NCI-H69 (cell line): ENCODE measurements around the gene NMT1.

Experiments
- DNase-seq: peaks from one replicate; lab custom pipeline; 2025; lab: John Stamatoyannopoulos, UW

Gene NMT1

DNA sequence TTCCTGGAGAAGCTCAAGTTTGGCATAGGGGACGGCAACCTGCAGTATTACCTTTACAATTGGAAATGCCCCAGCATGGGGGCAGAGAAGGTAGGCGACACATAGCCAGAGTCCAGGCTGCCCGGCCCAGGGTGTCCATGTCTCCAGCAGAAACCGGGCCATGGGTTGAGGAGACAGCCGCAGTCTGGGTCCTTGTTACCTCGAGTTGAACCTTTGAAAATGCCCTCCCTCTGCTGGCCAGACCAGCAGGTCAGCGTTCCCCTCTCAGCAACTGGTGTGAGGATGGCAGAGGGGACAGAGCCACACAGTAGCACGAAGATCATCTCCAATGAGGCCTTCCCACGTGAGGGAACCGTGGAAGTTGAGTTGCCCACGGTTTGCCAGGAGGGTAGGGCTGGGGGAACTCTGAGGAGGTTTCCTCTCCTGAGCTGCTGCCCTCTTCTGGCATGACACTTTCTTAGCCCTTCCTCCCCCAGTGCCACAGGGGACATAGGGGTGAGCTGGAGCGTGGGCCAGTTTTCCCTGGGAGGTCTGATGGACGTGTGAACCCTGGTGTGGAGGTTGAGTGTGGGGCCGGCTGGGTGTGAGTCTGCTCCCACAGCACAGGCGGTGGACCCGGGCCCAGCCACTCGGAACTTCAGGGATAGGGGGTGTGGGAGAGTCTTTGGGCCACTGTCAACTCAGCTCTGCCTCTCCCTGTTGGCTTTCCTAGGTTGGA is 43.9 kb downstream of the NMT1 start:
- no peak for DNase-seq

DNA sequence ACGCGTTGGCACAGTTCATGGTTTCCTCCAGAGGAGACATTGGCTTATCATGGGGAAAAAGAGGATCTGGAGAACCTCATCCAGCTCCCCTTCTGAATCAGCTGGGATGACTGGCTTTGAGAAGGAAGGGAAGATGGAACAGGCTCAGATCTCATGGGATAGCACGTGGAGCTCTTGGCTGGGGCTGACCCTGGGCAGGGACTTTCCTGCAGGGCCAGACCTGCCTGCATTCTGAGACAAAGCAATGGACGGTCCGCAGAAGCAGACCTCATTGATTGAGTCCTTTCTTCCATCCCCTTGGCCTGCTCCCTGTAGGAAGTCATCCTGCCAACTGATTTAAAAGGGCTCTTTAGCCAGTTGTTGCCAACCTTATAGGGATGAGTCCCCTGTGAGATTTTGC is 45.0 kb downstream of the NMT1 start:
- no peak for DNase-seq

DNA sequence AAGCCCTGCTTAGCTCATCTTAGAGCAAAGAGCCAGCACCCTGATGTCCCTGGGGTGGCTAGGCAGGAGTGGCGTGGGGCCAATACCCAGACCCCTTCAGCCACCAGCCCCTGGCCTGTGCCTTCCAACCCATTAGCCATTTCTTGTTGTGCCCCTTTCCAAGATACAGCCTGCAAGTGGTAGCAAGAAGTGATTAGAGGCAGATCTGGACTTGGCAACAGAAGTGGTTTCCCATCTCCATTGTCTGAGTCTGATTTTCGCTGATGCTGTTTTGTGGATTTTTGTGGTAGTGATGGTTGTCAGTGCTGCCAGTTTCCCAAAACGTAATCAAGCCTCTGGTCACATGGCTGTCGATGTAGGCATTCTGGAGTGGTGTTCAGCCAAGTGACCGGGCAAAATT is 45.5 kb downstream of the NMT1 start:
- no peak for DNase-seq

DNA sequence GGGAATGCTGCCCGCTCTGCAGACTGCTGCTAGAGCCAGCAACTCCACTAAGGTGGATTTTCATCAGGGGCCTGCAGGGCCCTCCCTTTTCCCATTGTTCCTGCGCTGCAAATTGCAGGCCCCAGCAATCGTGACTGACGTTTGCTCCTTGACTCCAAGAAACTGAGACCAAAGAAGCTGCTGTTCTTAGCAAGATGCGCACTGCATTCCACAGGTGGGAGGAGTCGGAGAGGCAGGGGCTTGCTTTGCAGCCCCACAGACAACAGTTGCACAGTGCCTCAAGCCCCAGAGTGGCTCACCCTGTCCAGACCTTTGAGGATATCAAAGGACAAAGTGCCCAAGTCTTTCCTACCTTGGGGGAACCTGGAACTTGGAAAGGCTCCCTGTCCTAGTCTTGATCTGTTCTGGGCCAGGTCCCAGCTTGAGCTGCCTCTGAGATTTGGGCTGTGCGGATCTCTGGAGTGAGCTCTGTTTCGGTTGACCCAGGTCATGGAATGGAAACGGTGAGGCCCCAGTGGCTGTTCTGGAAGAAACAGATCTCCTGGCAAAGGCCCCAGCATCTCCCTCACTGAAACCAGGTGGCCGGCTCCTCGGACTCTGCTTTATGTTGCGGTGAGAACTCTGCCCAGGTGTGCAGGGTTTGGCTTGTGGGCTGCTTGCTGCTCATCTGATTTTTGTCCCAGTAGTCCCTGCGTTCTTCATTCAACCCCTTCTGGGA is 46.3 kb downstream of the NMT1 start:
- no peak for DNase-seq

DNA sequence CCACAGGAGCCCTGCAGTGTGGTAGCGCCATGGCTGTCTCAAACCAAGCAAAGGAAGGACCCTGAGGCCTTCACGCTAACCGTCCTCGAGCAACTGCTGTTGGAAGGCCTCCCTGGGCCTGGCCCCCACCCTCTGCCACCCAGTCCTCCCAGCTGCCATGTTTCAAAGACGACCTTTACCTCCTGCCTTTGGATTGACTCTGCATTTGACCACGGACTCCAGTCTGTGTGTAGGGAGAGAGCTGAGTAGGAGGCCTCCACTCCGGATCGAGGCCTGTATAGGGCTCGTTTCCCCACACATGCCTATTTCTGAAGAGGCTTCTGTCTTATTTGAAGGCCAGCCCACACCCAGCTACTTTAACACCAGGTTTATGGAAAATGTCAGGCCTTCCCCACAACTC is 46.9 kb downstream of the NMT1 start:
- no peak for DNase-seq

DNA sequence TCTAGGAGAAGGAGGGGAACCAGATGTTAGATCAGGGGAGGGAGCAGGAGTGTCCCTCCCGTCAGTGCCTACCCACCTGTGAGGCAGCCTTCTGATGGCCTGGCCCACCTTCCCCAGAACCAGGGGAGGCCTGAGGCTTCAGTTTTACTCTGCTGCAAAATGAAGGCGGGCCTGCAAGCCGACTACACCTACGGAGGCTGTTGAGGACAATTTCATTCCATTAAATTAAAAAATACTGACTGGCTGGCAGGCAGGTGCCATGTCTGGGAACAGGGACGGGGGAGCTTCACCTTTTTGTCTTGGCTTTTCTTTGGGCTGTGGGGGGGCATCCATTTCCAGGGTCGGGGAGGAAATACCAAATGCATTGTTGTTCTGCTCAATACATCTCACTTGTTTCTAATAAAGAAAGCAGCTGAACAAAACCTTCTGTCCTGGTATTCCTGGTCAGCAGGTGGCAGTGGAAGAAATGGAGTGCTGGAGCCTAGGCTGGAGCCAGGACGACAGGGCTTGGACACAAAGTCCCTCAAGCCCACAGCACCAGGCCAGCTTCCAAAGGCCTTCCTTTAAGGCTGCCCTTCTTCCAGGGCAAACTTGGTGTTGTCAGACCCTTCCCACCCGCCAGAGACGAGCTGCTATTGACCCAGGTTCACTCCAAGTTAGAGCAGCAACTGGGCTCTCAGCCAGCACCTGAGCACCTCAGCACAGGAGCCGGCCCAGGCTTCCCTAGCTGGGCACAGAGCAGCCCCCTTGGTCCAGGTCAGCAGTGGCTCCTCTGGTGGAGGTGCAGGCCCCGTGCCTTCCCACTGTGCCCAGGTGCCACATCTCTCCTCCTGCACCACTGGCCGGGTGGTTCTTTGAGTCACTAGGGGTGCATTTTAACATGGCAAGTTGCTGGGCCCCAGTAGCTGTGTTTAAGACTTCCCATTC is 47.7 kb downstream of the NMT1 start:
- no peak for DNase-seq

DNA sequence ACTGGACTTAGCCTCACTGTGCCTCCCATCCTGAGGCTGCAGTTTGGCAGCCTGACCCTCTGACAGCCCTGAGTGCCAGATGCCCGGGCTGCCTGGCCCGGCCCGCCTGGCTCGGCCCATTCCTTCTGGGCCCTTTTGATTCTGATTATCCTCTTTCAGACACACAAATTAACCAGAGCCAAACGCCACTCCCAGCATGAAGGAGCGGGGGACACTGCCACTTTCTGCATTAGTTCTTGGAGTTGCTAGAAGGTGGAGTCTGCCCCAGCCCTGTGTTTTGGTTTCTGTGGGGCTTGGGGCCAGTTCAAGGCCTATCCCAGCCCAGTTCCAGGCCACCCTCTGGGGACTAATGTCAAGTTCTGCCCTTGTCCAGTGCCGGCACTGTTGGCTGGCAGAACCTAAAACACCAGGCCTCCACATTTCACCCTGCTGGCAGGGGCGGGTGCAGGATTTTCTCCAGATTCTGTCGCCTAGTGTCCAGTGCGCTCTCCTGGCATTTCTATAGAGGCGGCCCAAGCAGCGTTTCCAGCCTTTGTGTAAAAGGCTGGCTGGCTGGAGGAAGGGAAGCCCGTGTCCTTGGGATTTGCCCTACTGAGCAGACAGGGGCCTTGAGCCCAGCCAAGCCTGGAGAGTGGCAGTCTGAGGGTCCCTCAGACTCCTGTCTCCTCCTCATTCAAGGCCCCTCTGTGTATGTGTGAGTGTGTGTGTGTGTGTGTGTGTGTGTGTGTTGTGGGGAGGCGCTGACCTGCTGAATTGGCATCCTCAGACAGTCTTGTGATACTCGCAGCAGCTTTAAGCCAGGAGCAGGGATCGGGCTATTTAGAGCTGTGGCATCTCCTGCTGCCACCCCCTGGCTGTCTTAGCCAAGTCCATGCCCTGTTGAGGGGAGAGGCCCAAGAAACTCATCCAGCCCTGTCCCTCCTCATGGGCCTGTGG is 49.8 kb downstream of the NMT1 start:
- no peak for DNase-seq

DNA sequence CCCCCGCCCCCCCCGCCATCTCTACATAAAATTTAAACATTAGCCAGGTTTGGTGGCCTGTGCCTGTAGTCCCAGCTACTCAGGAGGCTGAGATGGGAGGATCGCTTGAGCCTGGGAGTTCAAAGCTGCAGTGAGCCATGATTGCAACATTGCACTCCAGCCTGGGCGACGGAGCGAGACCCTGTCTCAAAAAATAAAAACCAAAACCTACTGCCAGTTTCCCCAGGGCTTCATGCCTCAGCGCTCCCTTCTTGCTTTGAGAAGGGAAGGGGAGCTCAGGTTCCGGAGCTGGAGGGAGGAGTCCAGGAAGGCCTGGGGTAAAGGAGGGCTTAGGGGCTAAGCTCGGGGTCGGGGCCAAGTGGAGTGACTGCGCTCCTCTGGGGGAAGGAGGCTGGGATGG is 50.7 kb downstream of the NMT1 start:
- DNase-seq: no peak

DNA sequence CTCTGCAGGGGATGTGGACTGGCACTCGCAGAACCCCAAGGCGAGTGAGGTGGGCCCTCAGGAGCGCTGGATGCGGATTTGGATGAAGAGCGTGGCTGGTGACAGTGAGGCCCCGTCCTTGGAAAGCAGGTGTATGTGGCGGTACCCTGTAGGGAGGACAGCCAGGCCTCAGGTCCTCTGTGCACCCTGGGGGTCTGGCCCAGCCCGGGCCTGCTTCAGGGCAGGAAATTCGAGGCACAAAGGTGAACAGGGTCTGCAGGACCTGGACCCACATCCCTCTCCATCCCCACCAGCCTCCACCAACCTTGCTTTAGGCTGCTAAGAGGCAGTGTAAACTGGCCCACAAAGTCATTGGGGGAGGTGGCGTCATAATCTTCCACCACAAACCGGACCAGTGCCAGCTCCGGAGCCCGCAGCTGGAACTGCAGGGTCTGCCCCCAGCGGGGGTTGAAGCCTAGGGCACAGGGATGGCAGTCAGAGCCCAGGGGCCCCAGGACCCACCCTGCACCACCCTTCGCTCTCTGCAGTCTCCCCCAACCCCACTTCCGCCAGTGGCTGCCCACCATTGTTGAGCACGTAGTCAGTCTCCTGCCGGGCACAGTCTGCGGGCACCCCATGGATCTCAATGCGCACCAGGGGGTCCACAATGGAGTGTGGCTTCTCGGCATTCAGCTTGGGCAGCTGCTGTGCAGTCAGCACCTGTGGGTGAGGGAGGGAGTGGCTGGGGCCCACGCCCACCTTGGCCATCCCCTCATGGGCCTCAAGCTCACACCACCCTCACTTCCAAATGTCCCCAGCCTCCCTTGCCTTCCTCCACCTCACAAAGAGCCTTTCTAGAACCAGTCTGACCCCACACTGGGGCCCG is 51.7 kb downstream of the NMT1 start:
- DNase-seq: no peak

DNA sequence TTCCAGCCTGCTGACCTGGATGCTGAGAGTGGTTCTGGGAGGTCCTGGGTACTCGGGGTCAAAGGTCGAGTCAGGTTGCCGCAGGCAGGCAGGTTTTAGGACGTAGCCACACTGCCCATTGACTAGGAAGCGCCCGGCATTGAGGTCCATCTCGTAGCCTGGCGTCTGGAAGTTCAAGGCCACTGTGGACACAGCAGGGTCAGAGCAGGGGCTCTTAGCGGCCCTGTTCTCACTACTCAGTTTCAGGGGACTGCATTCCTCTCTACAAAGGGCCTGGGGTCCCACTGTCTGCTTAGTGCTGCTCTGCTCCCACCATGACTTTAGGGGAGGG is 52.3 kb downstream of the NMT1 start:
- DNase-seq: no peak

DNA sequence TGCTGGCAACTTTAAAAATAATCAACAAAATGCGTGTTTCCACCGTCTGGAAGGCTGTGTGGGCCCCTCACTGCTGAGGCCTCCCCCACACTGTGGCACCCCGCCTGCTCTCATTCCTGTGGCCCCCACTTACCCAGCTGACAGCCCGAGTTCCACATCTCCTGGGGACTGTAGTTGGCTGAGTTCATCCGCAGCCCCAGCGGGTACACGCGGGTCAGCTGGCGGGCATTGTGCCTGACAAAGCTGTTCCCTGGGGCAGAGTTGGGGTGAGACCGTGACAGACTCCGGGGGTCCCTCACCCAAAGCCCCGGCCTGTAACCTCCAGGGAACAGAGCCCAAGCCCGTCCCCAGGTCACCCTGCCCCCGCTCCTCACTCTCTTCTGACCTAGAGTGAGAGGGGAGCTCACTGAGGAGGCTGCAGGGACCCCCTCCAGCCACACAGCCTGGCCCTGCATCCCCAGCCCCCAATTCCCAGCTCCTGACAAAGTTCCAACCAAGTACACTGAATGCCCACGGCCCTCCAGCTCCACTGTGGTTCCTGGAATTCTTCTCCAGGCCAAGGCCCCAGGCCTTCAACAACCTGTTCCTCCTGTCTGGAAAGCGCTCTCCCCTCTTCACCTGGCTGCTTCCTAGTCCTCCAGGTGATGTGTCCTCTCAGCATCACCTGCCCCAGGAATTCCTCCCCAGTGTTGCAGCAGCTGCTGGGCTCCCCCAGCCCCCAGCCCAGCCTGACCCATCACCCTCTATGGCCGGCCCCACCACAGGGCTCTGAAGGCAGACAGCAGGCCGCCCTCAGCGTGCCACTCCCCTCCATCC is 53.2 kb downstream of the NMT1 start:
- DNase-seq: no peak

DNA sequence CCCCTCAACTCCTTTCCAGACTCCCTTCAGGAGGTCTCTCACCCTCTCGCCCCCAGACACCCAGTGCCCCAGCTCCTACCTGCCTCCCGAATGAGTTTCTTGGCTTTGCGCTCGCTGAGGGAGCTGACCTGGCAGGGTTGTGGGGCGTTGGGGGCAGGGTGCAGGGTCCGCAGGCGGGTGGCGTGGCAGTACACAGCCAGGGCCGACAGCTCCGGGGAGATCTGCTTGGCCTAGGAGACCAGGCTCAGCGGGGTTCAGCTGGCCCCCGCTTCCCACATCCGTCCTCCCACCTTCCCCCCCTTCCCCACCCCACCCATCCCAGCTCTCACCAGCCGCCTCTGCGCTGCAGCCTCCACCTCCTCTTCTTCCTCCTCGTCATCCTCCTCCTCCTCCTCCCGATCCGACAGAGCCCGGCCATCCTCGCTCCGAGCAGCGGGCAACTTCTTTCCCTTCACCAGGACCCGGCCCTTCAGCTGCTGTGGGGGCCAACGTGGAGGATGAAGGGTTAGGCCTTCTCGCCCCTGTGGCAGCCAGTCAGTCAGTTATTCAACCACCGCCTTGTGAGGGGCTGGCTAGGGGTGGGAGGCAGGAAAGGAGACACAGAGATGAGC is 54.0 kb downstream of the NMT1 start:
- DNase-seq: no peak

DNA sequence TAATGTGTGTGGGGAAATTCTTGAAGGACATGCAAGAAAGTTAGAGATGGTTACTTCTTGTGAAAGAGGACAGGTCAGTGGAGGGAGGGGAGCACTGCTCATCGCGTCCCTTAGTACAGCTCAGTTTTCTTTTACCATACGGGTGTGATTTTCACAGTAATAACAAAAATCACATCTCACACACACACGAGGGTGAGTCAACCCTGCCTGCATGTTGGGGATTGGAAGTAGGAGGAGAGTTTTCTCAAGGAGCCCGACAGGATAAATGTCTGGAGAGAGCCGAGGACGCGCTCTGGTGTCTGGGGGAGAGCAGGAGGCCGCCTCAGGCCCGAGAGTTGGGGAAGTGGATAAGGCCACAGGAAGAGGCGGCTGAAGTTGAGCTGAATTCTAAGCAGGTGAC is 54.8 kb downstream of the NMT1 start:
- DNase-seq: no peak

DNA sequence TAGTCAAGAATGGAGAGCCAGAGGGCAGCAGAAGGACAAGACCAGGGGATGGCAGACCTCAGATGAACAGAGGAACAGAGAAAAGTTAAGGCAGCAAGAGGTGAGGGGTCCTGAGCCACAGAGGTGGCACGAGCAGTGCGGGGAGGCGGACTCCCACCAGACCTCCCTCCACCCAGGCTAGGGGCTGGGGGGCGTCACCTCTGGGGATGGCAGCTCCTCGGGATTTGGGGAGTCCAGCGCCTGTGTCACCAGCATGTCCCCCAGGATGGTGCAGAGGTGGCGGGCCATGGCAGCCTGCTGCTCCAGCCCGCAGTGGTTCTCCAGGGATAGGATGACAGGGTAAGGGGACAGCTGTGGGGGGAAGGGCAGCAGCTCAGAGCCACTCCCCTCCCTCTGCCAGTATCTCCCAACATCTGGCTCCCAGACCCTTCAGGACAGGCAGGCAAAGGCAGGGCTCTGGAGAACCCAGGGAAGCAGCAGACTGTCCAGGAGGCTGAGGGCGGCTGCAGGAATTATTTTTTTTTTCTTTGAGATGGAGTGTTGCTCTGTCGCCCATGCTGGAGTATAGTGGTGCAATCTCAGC is 55.4 kb downstream of the NMT1 start:
- DNase-seq: no peak

DNA sequence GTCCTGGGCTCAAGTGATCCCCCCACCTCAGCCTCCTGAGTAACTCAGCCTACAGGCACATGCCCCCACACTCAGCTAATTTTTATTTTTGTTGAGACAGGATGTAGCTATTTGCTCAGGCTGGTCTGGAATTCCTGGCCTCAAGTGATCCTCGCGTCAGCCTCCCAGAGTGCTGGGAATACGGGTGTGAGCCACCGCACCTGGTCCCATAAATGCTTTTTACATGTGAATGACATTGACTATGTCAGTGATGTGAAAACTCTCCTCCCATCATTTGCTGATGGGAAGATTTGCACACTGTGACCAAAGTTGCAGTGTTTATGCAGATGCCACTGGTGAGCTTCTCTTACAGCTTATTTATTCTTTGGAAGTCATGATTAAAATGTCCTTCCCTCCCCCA is 56.2 kb downstream of the NMT1 start:
- DNase-seq: peak; percentile 24

DNA sequence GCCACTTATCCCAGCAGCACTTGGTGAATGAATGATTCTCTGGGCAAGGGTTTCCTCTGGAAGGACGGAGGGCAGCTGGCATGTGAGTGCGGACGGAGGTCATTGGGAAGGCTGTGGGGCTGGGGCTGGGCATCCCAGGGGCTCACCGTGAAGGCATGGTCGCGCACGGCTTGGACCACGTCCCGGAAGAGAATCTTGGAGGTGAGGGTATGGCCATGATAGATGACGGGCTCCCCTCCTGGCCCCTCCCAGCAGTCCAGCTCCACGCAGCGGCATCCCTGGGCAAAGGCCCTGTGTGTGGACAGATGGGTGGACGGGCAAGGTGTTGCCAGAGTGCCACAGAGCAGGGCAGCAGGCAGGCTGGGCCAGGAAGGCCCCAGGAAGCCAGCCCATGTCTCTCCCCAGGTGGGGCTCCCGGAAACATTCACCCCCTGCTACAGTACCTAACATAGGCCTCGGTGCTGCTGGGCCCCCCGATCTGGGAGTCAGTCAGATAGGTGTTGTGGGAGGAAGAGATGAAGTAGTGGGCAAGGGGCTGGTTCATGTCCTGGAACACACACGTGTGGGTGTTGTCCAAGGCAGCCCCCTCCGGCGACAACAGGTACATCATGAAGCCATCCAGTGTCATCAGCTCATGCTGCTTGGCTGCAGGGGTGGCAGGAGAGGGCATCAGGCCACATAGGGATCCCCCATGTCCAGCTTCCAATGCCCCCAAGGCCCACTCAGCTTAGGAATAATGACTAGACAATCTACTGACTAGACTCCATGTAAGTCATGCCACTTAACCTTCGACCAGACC is 56.9 kb downstream of the NMT1 start:
- no peak for DNase-seq

DNA sequence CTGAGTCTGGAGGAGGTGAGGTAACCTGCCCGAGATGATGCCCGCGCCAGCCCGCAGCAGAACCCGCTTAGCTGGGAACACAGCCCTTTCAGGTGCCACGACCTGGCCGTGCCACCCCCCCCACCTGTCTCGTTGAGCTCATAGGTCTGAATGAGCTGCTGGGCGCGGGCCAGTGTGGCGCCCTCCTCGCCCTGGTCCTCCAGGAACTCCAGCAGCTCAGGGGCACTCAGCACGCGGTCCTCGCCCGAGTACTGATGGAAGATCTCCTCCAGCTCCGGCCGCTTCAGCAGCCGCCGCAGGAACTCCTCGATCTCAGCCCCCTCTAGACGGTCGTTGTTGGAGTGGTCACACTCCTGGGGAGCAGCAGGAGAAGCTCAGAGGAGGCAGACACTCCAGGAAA is 57.6 kb downstream of the NMT1 start:
- no peak for DNase-seq

DNA sequence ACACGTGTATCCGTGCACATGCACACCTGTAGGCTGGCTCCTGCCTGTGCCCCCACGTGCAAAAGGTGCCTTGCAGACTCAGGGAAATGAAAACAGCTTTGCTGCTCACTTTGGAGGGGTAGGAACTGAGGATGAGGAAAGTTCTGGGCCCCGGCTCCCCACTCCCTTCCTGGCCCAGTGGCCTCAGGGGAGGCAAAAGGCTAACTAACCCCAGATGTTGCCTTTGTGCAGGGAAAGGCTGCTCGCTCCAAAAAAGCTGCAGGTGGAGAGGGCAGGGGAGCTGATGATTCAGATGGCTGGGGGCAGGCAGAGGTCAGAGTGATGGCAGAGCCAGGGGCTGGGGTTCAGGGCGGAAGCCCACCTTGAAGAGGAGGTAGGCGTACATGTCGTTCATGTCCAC is 58.8 kb downstream of the NMT1 start:
- no peak for DNase-seq
